ENCODE results near the gene RFX8. TPM values are rescaled to one million over a fixed set of nuclear protein-coding genes. Genes with fewer than 3 reads are reported as not detected.

RFX8 gene
- total RNA-seq, 1 donor from 2014 or later: not detected

GRCh38 chr2:101400506-101401325, 74.2 kb downstream of the RFX8 start:
- no peak overlapping the region for H3K4me3 Mint-ChIP-seq (ENCODE audit: low read depth)
- H3K36me3 Mint-ChIP-seq (ENCODE audit: insufficient read depth): no peaks in the 10 kb centered on the region
- no peak for DNase-seq (ENCODE audit: low spot score, unreplicated experiment)
- H3K9me3 Mint-ChIP-seq (ENCODE audit: low read depth): no peaks in the 10 kb centered on the region
- peaks cover 42% of the 10 kb centered on the region for H3K27me3 Mint-ChIP-seq
- no peak overlapping the region for H3K27ac Mint-ChIP-seq
- no peaks in the 10 kb centered on the region for H3K4me1 Mint-ChIP-seq (ENCODE audit: low read depth)
- TF ChIP-seq, protein P1, sequence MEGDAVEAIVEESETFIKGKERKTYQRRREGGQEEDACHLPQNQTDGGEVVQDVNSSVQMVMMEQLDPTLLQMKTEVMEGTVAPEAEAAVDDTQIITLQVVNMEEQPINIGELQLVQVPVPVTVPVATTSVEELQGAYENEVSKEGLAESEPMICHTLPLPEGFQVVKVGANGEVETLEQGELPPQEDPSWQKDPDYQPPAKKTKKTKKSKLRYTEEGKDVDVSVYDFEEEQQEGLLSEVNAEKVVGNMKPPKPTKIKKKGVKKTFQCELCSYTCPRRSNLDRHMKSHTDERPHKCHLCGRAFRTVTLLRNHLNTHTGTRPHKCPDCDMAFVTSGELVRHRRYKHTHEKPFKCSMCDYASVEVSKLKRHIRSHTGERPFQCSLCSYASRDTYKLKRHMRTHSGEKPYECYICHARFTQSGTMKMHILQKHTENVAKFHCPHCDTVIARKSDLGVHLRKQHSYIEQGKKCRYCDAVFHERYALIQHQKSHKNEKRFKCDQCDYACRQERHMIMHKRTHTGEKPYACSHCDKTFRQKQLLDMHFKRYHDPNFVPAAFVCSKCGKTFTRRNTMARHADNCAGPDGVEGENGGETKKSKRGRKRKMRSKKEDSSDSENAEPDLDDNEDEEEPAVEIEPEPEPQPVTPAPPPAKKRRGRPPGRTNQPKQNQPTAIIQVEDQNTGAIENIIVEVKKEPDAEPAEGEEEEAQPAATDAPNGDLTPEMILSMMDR (IDR thresholded peaks at IDR 0.05; ENCODE audit: unreplicated experiment): no peak

- Mint-ChIP-seq H3K27ac (no peak overlapping the region), H3K27me3 (peaks cover 44% of the 10 kb centered on the region)
Observed at GRCh38 chr2:101400048-101400447, 74.9 kb downstream of the RFX8 start.

DNA sequence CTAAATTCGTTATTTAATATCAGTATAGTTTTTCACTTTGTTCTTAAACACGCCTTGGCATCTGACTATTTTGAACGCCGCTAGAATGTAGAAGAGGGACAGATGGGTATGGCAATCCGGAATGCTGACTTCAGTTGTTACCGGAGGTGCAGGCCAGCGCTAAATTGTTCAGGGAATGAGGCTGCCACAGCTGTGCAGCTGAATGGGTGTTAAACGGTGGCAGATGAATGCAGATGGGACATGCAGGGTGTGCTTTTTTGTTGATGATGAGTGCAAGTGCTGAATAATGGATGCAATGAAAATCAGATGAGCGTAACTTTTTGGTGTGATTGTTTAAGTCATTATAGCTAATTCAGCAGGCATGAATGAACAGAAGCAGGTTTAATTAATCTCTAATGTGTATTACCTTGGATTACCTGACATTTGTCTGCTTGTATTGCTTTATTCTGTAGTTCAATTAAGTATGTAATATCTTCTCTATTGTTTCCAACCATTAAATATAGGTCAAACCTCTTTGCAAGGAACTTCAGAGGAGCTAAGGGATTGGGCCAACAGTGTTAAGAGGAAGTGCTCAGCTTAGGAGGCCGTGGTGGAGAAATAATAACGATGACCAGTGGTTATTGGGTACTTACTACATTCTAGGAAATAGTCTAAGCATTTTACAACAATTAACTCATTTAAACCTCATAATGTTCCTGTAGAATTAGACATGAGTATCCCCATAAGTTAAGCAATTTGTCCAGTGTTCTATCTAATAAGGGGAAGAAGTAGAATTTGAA, 75.7 kb downstream of the RFX8 start:
- no peaks in the 10 kb centered on the region for H3K4me1 Mint-ChIP-seq (ENCODE audit: low read depth)
- no peaks in the 10 kb centered on the region for H3K36me3 Mint-ChIP-seq (ENCODE audit: insufficient read depth)
- no peak for DNase-seq (ENCODE audit: low spot score, unreplicated experiment)
- TF ChIP-seq, protein P1 (IDR thresholded peaks at IDR 0.05; ENCODE audit: unreplicated experiment): no peak
- H3K27ac Mint-ChIP-seq: no peak overlapping the region
- no peaks in the 10 kb centered on the region for H3K9me3 Mint-ChIP-seq (ENCODE audit: low read depth)
- H3K27me3 Mint-ChIP-seq: peaks cover 44% of the 10 kb centered on the region
- H3K4me3 Mint-ChIP-seq (ENCODE audit: low read depth): no peak overlapping the region

More at GRCh38 chr2:101400048-101400447, 74.9 kb downstream of the RFX8 start:
- no peaks in the 10 kb centered on the region for H3K4me1 Mint-ChIP-seq (ENCODE audit: low read depth)
- no peak for DNase-seq (ENCODE audit: low spot score, unreplicated experiment)
- no peak overlapping the region for H3K4me3 Mint-ChIP-seq (ENCODE audit: low read depth)
- TF ChIP-seq, protein P1 (IDR thresholded peaks at IDR 0.05; ENCODE audit: unreplicated experiment): no peak
- H3K36me3 Mint-ChIP-seq (ENCODE audit: insufficient read depth): no peaks in the 10 kb centered on the region
- H3K9me3 Mint-ChIP-seq (ENCODE audit: low read depth): no peaks in the 10 kb centered on the region

- no peak overlapping the region for H3K27ac Mint-ChIP-seq
- peaks cover 45% of the 10 kb centered on the region for H3K27me3 Mint-ChIP-seq
- no peak for DNase-seq (ENCODE audit: low spot score, unreplicated experiment)
- H3K4me1 Mint-ChIP-seq (ENCODE audit: low read depth): no peaks in the 10 kb centered on the region
- TF ChIP-seq, protein P1 (IDR thresholded peaks at IDR 0.05; ENCODE audit: unreplicated experiment): no peak
- H3K4me3 Mint-ChIP-seq (ENCODE audit: low read depth): no peak overlapping the region
- no peaks in the 10 kb centered on the region for H3K36me3 Mint-ChIP-seq (ENCODE audit: insufficient read depth)
- no peaks in the 10 kb centered on the region for H3K9me3 Mint-ChIP-seq (ENCODE audit: low read depth)
Observed at GRCh38 chr2:101398116-101398821, 76.6 kb downstream of the RFX8 start.

DNA sequence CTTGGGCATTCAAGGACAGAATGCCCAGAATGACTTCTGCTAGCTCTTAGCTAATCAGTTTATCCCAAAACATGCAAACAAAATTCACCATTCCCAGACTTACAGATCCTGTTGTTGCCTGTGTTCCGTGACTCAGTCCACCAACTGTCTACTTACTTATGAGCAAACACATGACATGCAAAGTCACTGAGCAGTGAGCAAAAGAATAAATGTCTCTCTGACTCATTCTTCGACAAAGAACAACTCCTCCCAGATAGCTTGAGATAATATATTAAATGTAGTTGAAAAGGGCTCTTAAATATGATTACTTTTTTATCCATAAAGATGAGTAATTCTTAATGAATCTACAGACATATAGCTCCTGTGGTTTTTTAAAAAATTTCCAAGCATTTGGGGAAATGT, 78.6 kb downstream of the RFX8 start:
- H3K36me3 Mint-ChIP-seq (ENCODE audit: insufficient read depth): no peaks in the 10 kb centered on the region
- no peaks in the 10 kb centered on the region for H3K4me1 Mint-ChIP-seq (ENCODE audit: low read depth)
- peaks cover 43% of the 10 kb centered on the region for H3K27me3 Mint-ChIP-seq
- no peaks in the 10 kb centered on the region for H3K9me3 Mint-ChIP-seq (ENCODE audit: low read depth)
- TF ChIP-seq, protein P1 (IDR thresholded peaks at IDR 0.05; ENCODE audit: unreplicated experiment): no peak
- H3K27ac Mint-ChIP-seq: no peak overlapping the region
- H3K4me3 Mint-ChIP-seq (ENCODE audit: low read depth): no peak overlapping the region
- DNase-seq (ENCODE audit: low spot score, unreplicated experiment): no peak

Measured in progenitor cell of endocrine pancreas (in vitro differentiated cells).